HG03135 (cell line): ENCODE measurements around the gene WNT1.

ENCODE experiments used
- ATAC-seq: cut with Tn5 transposase; IDR thresholded peaks from one replicate; pipeline ENCODE4 v1.9.1; 2021; ENCODE audit warnings: mild to moderate bottlenecking, moderate library complexity; ENCODE audit not compliant: unreplicated experiment

Gene WNT1

DNA sequence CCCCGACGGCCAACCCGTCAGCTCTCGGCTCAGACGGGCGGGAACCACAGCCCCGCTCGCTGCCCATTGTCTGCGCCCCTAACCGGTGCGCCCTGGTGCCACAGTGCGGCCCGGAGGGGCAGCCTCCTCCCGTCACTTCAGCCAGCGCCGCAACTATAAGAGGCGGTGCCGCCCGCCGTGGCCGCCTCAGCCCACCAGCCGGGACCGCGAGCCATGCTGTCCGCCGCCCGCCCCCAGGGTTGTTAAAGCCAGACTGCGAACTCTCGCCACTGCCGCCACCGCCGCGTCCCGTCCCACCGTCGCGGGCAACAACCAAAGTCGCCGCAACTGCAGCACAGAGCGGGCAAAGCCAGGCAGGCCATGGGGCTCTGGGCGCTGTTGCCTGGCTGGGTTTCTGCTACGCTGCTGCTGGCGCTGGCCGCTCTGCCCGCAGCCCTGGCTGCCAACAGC, at the start of gene WNT1:
TSS of gene WNT1 (plus strand) at position 32 of the 450 bp plus-strand sequence. CDS start at position 361, 329 bp downstream.
- ATAC-seq, result peak; percentile 3

DNA sequence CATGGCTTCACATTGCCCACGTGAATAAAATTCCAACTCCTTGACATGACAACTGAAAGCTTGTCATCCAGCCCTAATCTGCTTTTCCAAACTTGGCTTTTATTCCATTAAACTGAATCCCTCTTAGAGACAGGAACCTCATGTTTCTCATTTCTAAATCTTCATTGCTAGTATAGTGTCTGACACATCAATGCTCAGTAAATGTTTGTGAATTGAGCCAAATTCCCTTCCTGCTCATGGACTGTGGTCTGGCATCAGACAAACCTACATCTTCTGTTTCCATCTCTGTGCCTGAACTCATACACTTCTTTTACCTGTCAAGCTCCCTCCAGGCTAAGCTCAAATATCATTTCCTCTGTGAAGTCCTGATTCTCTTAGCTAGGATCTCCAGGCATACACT, 48.6 kb upstream of the WNT1 start:
- no peak for ATAC-seq

DNA sequence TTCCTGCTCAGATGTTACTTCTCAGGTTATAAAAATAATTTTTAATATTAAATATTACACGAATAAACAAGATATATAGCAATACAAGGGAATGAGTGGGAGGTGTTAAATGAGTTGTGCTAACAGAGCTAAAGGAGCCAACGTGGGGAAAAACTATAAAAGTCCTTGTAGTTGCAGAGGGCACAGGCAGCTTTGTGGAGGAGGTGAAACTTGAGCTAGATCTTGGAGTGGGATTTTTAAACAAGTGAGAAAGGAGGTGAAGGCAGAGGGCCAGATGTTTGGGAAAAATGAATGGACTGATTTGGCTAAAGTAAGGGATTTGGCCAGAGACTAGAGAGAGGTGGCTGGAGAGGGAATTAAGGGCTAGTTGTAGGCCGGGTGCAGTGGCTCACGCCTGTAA, 47.6 kb upstream of the WNT1 start:
- no peak for ATAC-seq

DNA sequence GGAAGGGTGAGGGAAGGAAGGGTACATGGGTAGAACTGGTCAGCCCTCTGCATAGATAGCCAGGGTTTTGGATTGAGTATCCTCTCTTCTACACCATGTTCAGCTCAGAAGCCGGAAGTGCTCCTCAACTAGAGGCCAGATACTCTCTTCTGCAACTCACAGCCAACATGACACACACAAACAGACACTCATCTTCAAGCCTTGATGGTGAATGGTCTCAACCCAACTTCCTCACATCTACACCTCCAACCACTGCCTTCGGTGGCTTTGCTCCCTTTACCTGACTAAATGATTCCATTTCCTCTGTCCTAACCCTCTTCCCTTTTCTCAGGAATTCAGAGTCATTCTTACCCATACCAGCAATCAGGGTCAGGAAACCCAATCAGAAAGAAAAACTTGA, 45.2 kb upstream of the WNT1 start:
- ATAC-seq, result no peak

DNA sequence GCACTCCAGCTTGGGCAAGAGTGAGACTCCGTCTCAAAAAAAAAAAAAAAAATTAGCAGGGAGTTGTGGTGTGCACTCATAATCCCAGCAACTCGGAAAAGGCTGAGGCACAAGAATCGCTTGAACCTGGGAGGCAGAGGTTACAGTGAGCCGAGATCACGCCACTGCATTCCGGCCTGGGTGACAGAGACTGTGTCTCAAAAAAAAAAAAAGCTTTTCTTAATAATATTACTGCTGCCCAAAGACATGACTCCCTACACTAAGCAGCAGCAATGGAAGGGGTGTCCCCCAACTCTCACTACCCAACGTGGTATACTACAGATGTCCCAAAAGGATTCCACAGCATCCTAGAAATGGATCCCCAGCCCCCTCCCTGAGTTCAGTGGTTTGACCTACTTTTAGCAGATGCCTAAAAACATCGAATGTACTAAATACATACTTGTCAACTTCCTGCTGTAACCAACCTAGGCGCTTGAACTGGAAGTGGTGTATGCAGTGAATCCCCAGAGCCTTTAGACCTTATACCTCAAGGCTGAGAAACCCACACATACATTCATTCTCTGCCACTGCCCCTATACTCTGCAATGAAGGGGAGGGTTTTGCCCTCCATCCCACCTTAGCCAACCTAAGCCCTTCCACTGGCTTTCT, 44.3 kb upstream of the WNT1 start:
- no peak for ATAC-seq

DNA sequence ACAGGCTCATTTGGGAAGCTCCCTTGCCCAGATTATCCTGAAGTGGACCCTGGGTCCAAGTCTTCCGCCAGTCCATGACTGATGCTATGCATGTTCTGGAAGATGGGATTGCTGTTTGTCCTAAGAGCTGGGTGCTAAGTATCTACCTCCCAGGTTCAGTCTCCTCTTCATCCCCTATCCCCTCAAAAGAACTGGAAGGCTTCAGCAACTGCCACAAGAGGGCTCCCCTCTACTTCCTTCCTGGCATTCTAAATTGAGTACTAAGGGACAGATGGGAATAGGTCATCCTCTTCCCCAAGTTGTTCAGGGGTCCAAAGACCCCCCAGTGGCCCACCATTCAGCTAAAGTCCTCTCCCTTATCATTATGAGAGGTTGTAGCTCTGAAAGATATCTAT, 43.8 kb upstream of the WNT1 start:
- ATAC-seq, result no peak

DNA sequence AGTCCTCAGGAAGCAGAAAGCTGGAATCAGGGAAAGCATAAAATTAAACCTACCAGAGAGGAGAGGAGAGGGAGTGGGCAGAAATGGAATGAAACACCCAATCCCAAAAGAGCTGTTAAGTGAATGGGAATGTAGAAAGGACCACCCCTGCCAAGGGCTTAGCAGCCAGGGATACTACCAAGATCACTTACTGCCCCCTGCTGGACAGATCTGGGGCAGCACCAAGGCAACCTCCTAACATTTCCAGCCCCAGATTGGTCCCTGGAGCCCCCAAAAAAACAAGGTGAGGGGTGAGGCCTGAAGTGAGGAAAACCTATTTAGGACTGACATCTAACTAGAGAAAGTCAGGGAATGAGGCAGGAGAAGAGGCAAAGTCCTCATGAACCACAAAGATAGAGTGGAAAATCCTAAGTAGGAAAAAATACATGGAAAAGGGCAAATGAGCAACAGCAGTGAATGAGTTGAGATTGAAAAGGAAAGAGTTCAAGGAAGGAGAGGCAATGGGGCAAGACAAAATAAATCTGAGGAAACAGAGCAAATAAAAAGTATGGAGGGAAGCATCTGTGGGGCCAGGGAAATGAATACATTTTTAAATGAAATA, 41.6 kb upstream of the WNT1 start:
- ATAC-seq, result no peak

DNA sequence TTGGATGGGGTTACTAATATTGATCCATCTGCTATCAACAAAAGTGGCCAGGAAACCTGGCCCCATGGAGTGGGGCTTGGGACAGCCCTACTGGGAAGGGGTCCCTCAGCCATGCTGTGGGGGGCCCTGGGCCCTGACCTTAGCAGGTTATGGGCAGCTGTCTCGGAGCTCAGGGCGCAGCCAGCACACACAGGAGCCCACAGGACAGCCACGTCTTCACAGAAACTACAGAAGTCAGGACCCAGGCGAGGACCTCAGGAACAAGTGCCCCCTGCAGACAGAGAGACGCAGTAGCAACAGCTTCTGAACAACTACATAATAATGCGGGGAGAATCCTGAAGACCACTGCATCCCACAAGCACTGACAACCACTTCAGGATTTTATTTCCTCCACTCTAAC, 41.0 kb upstream of the WNT1 start:
- ATAC-seq, result no peak

DNA sequence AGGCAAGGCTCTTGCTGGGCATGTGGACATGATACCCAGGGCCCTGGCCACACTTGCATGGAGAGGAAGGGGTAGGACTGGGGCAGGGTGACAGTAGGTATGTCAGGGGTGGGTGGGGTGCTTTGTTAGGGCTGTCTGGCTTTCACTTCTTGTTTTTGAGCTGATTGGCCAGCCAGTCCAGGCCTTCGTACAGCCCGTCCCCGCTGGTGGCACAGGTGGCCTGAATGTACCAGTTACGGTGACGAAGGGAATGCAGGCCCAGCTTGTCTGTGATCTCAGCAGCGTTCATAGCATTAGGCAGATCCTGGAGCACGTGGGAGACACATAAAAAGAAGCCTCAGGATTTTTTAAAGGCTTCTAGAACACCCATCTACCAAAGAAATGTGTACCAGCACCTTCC, 39.3 kb upstream of the WNT1 start:
- no peak for ATAC-seq

DNA sequence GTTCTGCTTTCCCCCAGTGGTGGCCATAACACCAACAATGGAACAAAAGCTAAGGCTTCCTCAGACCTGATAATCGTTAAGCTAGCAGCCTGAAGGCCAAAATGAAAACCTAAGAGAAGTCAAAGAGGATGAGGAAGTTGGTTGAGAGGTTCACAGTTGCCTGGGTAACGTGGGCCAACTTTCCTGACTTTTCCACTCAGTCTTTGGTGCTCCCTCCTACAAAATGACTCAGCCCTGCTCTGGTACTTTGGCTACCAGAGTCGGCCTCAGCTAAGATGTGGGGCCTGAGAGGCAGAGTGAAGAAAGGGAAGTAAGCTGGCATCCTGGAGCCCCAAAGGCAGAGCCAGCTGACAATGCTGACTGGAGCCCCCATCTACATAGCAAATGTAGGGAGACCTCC, 37.9 kb upstream of the WNT1 start:
- ATAC-seq, result no peak

DNA sequence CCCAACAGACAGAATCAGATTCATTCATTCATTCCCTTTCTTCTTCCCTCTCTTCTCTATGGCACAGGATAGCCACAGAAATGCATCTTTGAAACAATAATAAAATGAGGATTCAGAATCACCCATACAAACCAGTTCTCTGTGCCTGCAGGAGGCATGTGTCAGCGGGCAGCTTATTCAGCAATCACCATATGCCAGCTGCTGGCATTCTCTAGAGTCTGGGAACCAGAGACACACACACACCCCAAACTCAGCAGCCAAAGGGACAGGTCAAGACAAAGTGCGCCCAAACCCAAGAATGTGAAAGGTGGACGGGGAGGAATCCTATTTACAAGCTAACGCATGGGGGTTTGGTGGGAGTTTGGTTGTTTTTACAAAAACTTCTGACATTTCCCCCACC, 34.9 kb upstream of the WNT1 start:
- ATAC-seq, result no peak

DNA sequence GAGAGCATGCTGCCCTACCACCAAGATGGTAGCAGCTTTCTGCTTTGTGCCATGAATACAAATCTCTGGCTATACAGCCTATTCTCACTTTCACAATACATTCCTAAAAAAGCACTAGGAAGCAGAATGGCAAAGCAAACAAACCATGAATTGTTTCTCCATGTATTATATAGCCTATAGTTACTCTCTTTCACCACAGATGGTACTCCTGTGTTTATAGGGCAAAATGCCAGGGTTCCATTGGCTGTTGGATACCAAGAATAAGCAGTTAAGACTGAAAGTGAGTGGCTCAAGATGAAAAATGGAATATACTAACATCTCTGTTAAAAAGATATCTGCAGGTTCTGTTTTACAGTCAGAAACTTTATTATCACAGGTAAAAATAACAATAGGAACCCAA, 31.9 kb upstream of the WNT1 start:
- no peak for ATAC-seq

DNA sequence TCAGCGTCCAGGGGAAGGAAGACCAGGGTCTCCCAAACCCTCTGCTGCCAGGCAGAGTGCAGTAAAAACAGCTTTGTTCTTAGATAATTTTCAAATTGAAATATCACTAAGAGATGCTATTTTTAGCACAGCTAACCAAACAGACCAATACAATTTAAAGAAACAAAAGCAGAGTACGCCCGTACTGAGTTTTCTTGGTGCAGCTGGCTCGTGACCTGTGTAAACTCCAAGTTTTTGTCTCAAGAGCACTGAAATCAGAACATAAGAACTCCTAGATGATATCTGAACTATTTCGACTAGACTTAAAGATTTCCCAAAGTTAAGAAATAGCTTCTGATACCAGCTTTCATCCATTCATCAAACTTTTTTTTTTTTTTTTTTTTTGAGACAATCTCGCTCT, 31.2 kb upstream of the WNT1 start:
- ATAC-seq, result no peak

DNA sequence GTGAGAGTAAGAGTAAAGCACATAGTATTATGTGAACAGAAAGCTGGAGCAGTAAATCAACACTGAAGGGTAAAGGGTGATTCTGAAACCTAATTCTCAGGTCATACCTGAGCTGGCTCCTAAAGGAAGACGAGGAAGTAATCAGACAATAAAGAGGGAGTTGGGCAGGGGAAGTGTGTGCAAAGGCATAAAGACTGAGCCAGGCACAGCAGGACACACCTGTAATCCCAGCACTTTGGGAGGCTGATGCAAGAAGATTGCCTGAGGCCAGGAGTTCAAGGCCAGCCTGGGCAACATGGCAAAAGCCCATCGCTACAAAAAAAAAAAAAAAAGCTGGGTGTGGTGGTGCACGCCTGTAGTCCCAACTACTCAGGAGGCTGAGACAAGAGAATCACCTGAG, 30.4 kb upstream of the WNT1 start:
- ATAC-seq, result no peak

DNA sequence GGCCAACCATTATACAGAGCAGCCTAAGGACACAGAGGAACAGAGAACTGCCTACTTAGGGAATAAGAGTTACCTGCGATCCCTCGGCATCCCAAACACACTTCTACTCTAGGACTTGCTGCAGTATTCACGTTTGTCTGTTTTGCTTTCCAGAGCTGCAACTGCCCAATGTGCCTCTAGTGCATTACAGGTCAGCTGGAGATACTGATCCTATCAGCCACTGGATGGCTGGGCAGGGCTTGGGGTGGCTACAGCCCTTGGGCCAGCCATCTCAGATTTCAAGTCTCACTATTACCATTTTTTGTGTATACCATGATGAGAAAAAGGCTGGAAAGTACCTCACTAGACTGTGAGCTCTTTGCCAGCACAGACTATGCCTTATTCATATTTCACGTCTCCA, 25.4 kb upstream of the WNT1 start:
- no peak for ATAC-seq

DNA sequence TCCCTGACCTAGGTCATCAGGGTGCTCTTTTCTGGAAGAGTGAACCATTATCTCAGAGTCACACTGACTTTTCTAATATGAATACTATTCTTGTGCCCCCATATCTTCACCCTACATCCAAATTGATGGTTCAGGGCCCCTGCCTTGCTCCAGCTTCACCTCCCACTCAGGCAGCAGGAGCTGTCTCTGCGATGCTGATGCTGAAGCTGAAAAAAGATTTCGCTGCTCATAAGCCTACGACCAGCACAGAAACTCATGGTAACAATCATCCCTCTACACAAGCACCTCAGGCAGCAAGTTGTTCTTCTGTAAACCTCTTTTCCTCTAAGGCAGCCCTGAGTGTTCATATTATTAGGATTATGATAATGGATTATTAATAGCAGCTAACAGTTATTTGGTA, 24.1 kb upstream of the WNT1 start:
- no peak for ATAC-seq

DNA sequence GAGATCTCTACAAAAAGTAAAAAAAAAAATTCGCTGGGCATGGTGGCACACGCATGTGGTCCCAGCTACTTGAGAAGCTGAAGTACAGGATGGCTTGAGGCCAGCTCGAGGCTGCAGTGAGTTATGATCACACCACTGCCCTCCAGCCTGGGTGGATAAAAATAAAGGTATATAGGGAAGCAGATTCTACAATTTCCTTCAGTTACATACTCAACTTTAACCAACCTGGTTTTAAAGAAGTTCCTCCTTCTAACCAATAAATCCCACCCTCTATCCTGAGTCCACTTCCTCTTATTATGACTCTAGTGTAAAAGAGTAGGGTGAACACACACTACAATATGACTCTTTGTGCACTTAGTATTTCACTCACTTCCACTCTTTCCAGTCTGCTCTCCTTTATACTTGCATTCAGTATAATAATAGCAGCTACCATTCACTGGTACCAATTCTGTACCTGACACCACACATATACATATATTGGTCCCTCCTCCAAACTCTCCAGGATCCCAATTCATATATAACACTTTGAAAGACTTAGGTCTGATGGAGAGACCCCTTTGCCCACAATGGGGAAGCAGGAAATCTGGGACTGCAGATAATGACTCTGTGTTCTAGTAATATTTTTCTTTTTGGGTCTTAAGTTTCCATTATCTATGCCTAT, 23.2 kb upstream of the WNT1 start:
- no peak for ATAC-seq

DNA sequence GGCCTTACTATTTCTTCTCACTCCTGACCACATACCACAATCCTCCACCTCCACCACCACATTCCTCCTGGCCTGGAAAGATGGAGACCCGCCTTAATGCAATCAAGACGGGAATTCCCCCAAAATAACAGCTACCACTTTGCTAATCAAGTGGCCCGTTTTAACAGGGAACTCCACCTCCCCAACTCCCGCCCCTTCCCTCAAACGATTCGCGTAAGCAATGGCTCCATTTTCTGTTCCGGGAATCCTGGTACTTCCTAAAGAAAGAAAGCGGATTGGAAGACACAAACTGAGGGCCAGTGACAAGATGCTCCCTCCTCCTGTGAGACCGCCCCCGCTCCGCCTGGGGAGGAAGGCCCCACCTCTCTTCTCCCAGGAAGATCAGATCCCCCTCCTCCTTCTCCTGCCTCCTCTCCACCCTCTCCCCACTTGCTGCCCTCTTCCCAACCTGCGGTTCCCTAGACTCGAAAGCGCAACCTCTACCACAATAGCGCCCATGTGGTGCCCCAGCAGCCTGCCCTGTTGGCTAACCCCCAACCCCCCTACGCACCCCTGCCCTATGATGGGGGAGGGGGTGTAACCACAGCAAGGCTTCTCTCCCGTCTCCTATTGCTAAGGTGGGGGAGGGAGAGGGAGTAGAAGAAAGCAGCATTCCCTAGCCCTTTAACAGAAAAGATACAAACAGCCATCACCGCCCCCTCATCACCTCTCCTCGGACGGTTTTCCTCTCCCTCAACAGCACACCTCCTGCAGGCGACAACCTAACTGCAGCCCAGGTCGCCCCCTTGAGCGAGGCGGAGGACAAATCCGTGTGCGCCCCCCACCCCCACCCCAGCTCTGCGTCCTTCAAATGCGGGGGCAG, 21.6 kb upstream of the WNT1 start:
- ATAC-seq, result peak; percentile 20

DNA sequence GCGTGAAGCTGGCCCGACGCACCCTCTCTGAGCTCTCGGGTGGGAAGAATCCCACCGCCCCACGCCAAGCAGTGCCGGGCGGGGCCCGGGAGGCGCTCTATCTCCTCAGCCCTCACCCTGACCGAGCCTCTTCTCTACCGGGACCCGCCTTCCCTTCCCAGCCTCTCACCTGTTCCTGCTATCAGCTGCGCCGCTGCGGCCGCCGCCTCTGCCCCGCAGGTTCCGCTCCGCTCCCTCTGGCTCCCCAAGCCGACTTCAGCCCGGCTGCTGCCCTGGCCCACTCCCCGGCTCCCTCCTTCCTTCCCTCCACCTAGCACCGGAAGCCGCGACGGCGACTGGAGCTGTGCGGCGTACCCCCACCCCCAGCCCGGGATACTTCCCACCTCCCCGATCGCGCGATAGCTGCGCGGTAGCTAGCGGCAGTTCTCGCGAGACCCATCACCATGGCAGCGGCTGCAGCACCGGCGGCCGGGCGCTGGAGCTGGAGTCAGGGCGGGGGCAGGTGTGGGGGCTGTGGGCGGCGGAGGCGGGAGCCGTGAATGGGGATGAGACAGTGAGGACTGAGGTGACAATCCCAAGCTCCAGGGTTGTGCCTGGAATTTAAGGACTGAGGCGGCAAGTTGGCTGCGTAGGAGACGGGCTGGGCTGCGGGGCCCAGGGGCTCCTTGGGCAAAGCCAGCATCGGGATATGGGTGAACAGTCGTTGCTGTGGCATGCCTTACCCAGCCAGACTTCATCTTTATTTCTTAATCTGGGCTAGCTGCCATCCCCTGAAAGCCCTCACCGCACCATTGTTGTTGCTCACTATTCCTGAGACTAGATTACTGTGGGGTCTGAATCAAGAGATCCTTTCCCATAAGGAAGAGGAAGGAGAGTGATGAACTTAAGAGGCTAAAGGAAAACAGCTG, 20.7 kb upstream of the WNT1 start, which contains the start of gene ARF3:
TSS of gene ARF3 (minus strand) at position 347 of the 908 bp plus-strand sequence. CDS start 16,392 bp downstream, outside the sequence.
- peak; percentile 83 for ATAC-seq

DNA sequence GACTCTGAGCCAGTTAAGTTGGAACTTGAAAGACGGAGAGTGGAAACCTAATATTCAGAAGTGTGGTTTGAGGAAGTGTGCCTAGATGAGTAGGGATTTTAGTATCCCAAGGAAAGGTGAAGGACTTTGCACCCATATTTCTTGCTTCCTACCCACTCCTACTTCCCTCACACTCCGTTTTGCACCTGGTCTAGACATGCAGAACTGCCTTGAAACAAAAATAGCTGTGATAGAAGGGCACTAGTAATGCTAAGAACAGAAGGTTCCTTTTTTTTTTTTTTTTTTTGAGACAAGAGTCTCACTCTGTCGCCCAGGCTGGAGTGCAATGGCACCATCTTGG, 20.1 kb upstream of the WNT1 start:
- no peak for ATAC-seq
